Neural cell (in vitro differentiated cells): ENCODE measurements around the gene ISG20.

Experiments used
- CTCF ChIP-seq: fragments of 450-650 bp; IDR thresholded peaks from 2 replicates; pipeline ENCODE4 v1.5.1; 2014; ENCODE audit warnings: antibody characterized with exemption, mild to moderate bottlenecking, moderate library complexity; ENCODE audit not compliant: poor library complexity, severe bottlenecking
- EZH2 ChIP-seq: fragments of 200-600, 300-800 bp; shearing (Covaris generic), sonication (generic); IDR thresholded peaks from 2 replicates; pipeline ENCODE4 v1.6.1; 2014; ENCODE audit warnings: antibody characterized with exemption, low read length, borderline replicate concordance, mild to moderate bottlenecking; ENCODE audit not compliant: insufficient read depth, poor library complexity, severe bottlenecking
- POLR2AphosphoS5 ChIP-seq: IDR thresholded peaks from 2 replicates; pipeline ENCODE4 v1.6.1; 2012
- RAD21 ChIP-seq: fragments of 450-650 bp; conservative IDR thresholded peaks from 2 replicates; pipeline ENCODE4 v1.6.1; 2014; ENCODE audit warnings: antibody characterized with exemption, mild to moderate bottlenecking, moderate library complexity

- TF ChIP-seq CTCF = no peak
- no peak for TF ChIP-seq POLR2AphosphoS5
- no peak for TF ChIP-seq EZH2
- TF ChIP-seq RAD21 = no peak
Observed at GRCh38 chr15:88654430-88655102, 15.8 kb downstream of the ISG20 start.
